Limb (tissue), 2 donors: ENCODE measurements around the gene GUCD1.
"Not testable (repeated sequence)": the region's sequence is repeated elsewhere in the genome, so short reads cannot be mapped to it uniquely, and the experiment has no call there.

ENCODE experiments used
- DNase-seq, 2 donors: peaks; one replicate each; pipeline ENCODE4 v3.0.0-alpha.2; 2016; ENCODE audit errors: extremely low spot score in 2 of 2

The GUCD1 gene

DNA sequence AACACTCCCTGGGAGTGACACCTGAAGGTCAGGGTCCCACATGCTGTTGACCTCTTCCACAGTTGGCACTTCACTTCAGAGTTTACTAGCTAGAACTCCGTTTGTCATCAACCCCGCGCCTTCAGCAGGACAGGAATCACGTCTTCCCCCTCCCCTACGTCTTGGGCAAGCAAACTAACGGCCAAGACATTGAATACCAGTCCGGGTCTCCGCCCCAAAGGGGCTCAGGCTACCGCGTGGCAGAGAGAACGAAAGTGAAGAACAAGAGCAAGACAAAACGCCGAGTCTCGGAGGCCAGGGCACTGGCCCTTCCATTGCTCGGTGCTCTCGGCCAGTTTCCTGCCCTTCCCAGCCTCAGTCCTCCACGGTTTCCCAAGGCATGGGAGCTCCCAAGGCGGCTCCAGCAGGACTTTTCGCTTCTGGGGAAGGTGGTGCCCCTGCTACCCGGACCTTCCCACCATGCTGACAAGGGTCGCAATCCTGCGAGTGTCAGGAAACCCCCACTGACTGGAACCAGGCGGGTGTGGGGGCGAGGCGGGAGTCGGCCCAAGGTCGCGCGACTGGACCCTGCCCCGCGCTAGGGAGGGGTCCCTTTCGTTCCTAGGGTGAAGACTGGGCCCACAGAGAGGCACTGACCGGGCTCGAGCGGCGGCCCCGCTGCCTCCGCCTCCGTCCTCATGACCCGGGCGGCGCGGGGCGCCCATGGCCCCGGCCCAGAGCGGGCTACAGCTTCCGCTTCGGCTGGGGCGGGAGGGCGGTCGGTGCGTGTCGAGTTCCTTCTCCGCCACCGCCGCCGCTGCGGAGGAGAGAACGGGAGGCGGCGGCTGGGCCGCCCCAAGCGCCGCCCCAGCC, at the start of gene GUCD1:
Gene GUCD1, minus strand, starts transcription at position 826 of the 852 bp plus-strand sequence. Its CDS starts 147 bp downstream, at position 679.
- no peak for DNase-seq

GRCh38 chr22:24603770-24604629, 49.1 kb upstream of the GUCD1 start:
- peak in 1 of 2 donors; percentile 36 for DNase-seq

GRCh38 chr22:24602847-24603769, 48.2 kb upstream of the GUCD1 start, which contains the start of gene GGT1:
Gene GGT1 (plus strand): TSS chr22:24603193. CDS start chr22:24611082, 7,889 bp downstream.
- peak in 1 of 2 donors; percentile 37 for DNase-seq

GRCh38 chr22:24602105-24602749, 47.3 kb upstream of the GUCD1 start:
- not testable (repeated sequence) for DNase-seq

DNA sequence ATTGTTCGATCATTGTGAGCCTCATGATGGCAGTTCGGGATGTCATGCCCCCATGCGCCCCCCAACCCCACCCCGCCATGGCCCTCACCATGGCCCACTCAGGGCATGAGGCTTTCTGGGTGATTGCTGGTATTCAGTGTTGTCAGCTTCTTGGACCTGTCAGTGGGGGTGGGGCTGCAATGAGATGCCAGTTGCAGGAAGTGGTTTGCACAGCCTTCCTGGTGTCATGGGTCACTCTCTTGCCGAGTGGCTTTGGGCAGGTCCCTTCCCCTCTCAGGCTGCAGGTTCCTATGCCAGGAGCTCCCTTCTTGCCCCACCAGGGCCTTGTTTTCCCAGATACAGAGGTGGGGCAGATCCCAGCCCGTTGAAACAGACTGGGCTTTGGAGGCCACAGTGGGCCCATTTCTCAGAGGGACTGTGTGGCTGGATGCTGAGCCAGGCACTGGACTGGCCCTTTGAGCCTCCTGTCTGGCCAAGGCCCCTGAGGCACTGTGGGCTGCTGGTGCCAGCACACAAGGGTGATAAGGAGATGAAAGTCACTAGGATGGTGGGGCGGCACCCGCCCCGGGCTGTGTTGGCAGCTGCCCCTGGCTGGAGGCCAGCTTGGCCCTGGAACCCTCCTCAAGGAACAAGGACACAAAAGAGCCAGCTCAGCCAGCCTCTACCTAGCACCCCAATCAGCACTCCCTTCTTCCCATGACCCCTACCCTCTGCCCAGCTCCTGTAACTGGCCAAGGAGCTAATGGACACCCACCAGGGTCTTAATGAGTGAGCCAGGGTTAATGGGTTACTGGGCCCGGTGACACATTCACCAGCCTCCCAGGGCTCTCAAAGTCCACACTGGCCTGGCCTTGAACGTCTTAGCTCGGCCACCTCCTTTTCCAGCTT, 46.5 kb upstream of the GUCD1 start:
- DNase-seq = peak in 1 of 2 donors; percentile 37

DNA sequence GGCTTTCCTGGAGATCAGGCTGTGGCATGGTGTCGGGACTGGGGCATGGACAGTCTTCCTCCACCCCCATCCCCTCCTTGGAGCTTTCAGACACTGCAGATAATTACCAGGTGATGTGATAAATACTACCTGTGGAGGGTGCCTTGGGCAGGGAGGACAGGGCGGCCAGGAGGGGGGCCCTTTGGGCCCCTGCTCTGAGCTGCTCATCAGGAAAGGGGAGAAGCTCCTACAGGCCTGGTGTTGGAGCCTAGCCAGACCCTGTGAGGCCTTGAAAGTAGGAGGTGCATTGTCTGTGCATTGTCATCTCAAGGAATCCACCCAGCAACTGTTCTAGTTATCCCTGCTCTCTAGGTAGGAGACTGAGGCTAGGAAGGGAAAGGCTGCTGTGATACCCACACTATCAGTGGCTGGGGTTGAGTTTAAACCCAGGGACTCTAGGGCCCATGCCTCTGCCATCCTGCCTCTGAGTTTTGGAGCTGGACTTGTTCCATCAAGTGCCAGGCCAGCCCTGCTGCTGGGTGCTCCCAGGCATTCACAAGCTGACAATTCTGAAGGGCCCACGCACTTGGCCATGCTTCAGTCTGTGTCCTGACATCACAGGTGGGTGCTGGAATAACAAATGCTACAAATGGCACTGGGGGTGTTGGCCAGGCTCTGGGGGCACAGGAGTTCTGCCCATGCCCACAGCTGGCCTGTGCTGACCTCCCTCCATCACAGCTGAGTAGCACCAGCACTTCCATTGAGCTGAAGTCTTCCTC, 45.2 kb upstream of the GUCD1 start:
- DNase-seq = not testable (repeated sequence)

DNA sequence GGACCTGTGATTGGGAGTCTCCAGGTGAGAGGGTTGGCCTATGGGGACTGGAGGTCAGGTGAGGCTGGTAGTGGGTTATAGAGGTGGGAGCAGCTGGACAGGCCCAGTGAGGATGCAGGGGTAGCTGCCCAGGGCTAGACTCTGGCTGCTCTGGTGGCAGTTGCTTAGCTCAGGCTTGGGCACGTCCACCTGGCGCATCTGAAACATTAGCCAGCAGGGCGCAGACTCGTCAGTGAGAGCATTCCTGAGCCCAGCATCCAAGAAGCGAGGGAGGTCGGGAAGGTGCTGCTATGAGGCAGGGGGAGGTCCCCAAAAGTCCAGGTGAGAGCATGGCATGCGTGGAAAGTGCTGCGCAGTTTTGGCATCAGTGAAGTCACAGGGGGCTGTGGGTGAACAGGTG, 44.6 kb upstream of the GUCD1 start:
- DNase-seq = no peak

DNA sequence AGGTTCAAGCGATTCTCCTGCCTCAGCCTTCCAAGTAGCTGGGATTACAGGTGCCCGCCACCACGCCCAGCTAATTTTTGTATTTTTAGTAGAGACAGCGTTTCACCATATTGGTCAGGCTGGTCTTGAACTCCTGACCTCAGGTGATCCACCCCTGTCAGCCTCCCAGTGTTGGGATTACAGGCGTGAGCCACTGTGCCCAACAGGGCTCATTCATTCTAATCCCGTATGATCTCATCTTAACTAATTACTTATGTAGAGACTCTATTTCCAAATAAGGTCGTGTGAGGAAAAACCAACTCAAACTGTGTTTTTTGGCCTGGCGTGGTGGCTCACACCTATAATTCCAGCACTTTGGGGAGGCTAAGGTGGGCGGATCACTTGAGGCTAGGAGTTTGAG, 42.1 kb upstream of the GUCD1 start:
- DNase-seq = not testable (repeated sequence)

DNA sequence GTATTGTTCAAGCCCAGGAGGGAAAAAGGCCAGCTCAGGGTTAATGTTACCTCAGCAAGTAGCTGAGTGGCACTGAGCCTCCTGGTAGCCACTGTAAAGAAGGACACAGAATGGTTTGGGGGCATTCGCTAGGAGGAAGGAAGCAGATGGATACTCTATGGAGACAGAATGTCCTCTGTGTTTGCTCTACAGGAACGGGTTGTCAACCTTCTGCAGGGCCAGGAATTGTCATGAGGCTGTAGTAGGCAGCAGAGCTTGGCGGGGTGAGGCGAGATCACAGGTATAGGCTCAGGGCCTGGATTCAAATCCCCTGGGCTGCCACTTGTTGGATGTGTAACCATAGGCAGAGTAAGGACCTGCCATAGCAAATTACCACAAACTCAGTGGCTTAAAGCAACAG, 40.9 kb upstream of the GUCD1 start:
- no peak for DNase-seq

GRCh38 chr22:24595228-24595627, 40.3 kb upstream of the GUCD1 start:
- no peak for DNase-seq

DNA sequence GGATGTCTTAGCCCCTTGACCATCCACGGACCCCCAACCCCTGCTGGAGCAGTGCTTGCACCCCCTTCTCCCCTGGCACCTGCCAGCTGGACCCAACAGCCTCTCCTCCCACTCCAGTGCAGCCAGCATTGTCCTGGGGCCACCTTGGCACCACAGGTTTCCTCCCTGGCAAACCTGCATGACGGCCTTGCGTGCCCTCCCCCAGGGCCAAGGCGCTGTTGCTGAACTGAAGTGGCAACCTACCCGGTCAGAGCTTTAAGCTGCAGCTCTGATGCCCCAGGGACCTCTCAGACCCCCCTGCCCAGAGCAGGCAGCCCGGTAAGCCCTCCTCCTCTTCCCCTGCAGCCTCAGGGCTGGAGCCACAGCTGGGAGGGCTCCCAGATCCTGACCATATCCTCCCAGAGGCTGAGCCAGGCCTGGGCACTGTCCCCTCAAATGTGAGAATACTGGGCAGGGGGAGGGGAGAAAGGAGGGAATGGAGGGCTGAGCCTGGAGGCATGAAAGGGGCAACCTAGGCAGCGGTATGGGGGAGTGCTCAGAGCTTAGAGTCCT, 39.7 kb upstream of the GUCD1 start:
- DNase-seq = no peak

GRCh38 chr22:24593836-24594568, 39.1 kb upstream of the GUCD1 start:
- peak in 1 of 2 donors; percentile 33 for DNase-seq

DNA sequence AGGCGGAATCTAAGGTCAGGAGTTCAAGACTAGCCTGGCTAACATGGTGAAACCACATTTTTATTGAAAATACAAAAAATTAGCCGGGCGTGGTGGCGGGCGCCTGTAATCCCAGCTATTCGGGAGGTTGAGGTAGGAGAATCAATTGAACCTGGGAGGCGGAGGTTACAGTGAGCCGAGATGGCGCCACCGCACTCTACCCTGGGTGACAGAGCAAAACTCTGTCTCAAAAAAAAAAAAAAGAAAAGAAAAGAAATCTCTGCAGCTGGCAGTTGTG, 38.6 kb upstream of the GUCD1 start:
- not testable (repeated sequence) for DNase-seq

- peak; percentile 61 to 90 for DNase-seq
These were observed 38.1 kb upstream of the GUCD1 start, which contains the start of gene LRRC75B for GRCh38 chr22:24592851-24593558. Gene LRRC75B (minus strand): TSS chr22:24593073. CDS start chr22:24593039, 34 bp downstream.

- DNase-seq = no peak
These were observed 37.3 kb upstream of the GUCD1 start for GRCh38 chr22:24592058-24592850.

DNA sequence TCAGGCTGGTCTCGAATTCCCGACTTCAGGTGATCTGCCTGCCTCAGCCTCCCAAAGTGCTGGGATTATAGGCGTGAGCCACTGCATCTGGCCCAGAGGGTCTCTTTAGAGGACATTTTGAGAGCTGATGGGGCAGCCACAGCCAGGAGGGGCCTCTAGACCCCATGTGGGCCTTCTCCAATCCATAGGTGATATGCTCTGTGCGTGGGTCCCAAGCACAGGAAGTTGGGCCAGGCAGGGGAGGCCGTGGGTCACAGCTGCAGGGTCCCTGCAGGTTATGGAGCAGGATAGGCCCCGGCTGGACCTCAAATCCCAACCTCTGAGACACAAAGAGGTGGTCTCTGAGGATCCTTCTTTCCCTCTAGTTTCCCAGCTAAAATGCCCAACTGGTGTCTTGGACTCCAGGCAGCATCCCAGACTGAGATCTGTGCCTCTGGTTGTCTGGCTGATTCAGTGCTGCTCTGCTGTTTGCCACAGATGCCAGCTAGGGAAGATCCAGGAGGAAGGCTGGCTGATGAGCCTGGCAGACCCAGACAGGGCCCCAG, 36.4 kb upstream of the GUCD1 start:
- no peak for DNase-seq
